SJSA1 (cell line): ENCODE results near the gene CHD9. TPM values are rescaled to one million over a fixed set of nuclear protein-coding genes. Genes with fewer than 3 reads are reported as not detected.
"Not testable (repeated sequence)": the region's sequence is repeated elsewhere in the genome, so short reads cannot be mapped to it uniquely, and the experiment has no call there.

Experiments
- DNase-seq, 2 experiments: peaks; one replicate each; pipeline ENCODE4 v3.0.0-alpha.2; 2015 to 2020; ENCODE audit warnings: low spot score in 2 of 2, low read depth in 1 of 2
- H3K27ac ChIP-seq: fragments of 250-450 bp; sonication (Bioruptor Pico); 2 replicates; pipeline ENCODE4 v1.5.1; 2020; ENCODE audit warnings: mild to moderate bottlenecking, moderate library complexity
- H3K27me3 ChIP-seq: fragments of 250-450 bp; sonication (Bioruptor Pico); replicated peaks from 2 replicates; pipeline ENCODE4 v1.5.1; 2020; ENCODE audit warnings: mild to moderate bottlenecking, moderate library complexity
- H3K36me3 ChIP-seq: fragments of 250-450 bp; sonication (Bioruptor Pico); 2 replicates; pipeline ENCODE4 v1.5.1; 2020; ENCODE audit warnings: mild to moderate bottlenecking
- H3K4me1 ChIP-seq: fragments of 250-450 bp; sonication (Bioruptor Pico); replicated peaks from 2 replicates; pipeline ENCODE4 v1.6.1; 2021; ENCODE audit warnings: mild to moderate bottlenecking
- H3K4me3 ChIP-seq: fragments of 250-450 bp; sonication (Bioruptor Pico); 2 replicates; pipeline ENCODE4 v1.5.1; 2020; ENCODE audit warnings: mild to moderate bottlenecking
- H3K9me3 ChIP-seq: fragments of 250-450 bp; sonication (Bioruptor Pico); replicated peaks from 2 replicates; pipeline ENCODE4 v1.5.1; 2020; ENCODE audit warnings: mild to moderate bottlenecking
- total RNA-seq: library from RNA; depleted of rRNA; stranded (reverse); fragments of >200 nt; shearing (Covaris generic); gene quantifications from 2 replicates; pipeline ENCODE4 v1.2.3, GENCODE V29; 2014

The CHD9 gene
- total RNA-seq, 1 experiment from 2014 or later: 29.2 TPM

DNA sequence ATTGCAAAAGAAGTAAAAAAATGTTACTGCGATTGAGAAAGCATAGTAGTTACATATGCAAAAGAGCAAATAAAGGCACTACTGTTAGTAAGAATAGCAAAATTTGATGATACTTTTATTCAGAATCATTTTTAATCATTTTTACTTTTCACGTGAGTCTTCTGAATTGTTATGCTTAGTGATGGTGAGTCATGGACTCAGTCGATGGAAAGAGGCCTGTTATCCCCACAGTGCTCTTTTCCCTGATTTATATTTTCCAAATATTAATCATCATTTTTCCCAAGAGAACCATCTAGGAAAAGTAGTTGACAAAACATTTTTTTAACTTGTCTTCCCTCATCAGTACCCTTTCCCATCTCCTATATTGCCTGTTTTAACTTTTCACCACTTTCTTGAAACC lies 181.1 kb downstream of the CHD9 start:
- Histone ChIP-seq H3K9me3 (no peaks in the 10 kb centered on the region), H3K36me3 (peaks cover 84% of the 10 kb centered on the region), H3K27me3 (no peaks in the 10 kb centered on the region), H3K4me3 (no peak overlapping the region), H3K4me1 (no peaks in the 10 kb centered on the region), H3K27ac (no peak overlapping the region)
- no peak for DNase-seq

DNA sequence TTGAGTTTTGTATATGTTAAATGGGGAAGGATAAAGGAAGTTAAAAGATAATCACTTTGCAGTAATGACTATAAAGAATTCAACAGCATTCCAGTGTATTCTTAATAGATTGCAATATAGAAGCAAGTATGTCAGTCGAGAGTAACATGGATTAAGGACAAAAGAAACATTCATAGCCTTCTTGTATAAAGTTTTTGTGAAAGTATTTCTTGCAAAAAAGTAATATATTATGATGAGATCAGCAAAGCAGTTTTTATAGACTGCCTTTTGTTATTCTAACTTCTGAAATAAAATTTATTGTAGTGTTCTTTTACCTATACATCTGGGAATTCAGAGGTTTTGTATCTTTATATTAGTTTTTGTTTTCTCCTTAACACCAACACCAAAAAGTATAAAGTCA lies 194.5 kb downstream of the CHD9 start:
- Histone ChIP-seq H3K4me1 (no peaks in the 10 kb centered on the region), H3K9me3 (no peaks in the 10 kb centered on the region), H3K4me3 (no peak overlapping the region), H3K36me3 (peaks cover 79% of the 10 kb centered on the region), H3K27me3 (no peaks in the 10 kb centered on the region), H3K27ac (no peak overlapping the region)
- DNase-seq: no peak

DNA sequence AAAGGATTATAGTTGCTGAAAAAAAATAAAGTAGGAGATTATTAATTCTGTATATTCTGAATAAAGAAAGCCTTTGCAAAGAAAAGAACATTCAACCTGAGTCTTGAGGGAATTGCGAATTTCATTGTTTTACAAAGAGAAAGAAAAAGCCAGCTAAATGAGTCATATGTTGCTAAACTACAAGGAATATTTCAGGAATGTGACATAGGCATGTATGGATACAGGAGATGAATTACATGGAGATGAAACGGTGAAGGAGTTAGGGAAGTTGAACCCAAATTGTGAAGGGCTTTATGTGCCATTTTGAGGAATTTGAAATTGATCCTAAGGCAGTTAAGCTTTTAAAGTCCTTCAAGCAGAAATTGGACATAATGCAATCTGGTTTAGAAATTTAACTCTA lies 202.2 kb downstream of the CHD9 start:
- Histone ChIP-seq H3K9me3 (no peaks in the 10 kb centered on the region), H3K36me3 (peaks cover 70% of the 10 kb centered on the region), H3K27me3 (no peaks in the 10 kb centered on the region), H3K4me3 (no peak overlapping the region), H3K4me1 (peaks cover 10% of the 10 kb centered on the region), H3K27ac (peak overlapping the region; percentile 41)
- DNase-seq: peak in 1 of 2 experiments; percentile 44

DNA sequence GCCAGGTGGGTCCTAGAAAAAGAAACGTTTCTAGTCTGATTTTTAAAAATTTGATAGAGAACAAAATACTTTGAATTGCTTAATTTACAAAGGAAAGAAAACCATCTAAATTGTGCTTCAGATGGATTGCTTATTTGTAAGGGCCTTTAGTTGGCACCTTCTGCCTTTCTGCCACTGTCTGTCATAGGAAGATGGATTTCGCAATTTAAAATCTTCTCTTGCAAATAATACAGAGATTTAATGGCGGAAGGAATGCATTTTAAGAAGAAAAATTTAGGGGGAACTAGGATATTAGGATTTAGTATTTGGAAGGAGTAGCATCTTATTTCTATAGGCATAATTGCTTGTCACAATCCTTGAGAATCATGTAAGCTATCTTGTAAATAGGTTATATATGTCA lies 204.0 kb downstream of the CHD9 start:
- H3K36me3 ChIP-seq: peaks cover 71% of the 10 kb centered on the region
- H3K4me1 ChIP-seq: peaks cover 10% of the 10 kb centered on the region
- no peaks in the 10 kb centered on the region for H3K9me3 ChIP-seq
- H3K27me3 ChIP-seq: no peaks in the 10 kb centered on the region
- H3K27ac ChIP-seq: no peak overlapping the region
- no peak for DNase-seq
- no peak overlapping the region for H3K4me3 ChIP-seq

DNA sequence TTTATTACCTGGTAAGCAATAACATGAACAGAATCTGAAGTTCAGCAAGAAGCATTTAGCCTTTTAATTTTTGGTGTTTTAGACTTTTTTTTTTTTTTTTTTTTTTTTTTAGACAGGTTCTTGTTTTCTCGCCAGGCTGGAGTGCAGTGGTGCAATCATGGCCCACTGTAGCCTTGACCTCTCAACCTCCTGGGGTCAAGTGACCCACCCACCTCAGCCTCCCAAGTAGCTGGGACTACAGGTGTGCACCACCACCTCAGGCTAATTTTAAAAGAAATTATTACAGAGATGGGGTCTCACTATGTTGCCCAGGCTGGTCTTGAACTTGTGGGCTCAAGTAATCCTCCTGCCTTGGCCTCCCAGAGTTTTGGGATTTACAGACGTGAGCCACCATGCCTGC lies 206.5 kb downstream of the CHD9 start:
- H3K9me3 ChIP-seq: no peaks in the 10 kb centered on the region
- H3K27me3 ChIP-seq: no peaks in the 10 kb centered on the region
- no peak overlapping the region for H3K4me3 ChIP-seq
- peaks cover 60% of the 10 kb centered on the region for H3K36me3 ChIP-seq
- H3K27ac ChIP-seq: no peak overlapping the region
- H3K4me1 ChIP-seq: peaks cover 10% of the 10 kb centered on the region
- DNase-seq: no peak

DNA sequence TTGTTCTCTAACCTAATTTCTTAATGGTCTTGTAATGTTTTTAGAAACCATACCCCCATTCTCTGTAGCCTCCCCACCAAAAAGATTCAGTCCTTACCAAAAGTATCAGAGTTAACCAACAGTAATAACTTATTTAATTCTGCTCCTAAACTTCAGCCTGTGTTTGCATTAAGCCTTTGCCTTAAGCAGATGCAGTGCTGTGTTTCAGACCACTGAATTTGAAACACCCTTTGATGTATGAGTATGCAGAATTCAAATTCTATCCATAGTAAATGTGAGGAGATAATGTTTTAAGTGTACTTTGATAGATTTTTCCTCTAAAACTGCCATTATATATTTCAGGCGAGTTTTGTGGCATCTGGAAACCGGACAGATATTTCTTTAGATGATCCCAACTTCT lies 207.9 kb downstream of the CHD9 start:
- no peaks in the 10 kb centered on the region for H3K27me3 ChIP-seq
- DNase-seq: no peak
- peaks cover 59% of the 10 kb centered on the region for H3K36me3 ChIP-seq
- no peaks in the 10 kb centered on the region; the same call in 1 of the 2 replicates for H3K4me1 ChIP-seq
- H3K4me3 ChIP-seq: no peak overlapping the region
- H3K9me3 ChIP-seq: no peaks in the 10 kb centered on the region
- no peak overlapping the region for H3K27ac ChIP-seq

DNA sequence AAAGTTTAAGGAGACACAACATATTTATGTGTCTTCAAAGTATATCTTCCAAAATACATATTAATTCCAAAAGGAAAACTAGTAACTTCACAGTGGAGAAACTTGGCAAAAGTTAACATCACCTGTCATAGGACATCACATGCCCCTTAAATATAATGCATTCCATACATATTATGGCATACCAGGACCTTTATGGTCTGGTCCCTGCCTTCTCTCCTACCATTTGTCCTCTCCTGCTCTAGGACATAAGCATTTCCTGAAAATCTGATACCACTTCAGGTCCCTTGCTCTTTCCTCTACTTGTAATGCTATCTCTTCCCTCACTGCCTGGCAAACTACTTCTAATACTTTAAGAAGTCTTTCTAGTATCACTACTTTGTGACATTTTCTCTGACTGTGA lies 211.4 kb downstream of the CHD9 start:
- H3K27ac ChIP-seq: no peak overlapping the region
- H3K4me1 ChIP-seq: no peaks in the 10 kb centered on the region
- H3K27me3 ChIP-seq: no peaks in the 10 kb centered on the region
- peaks cover 58% of the 10 kb centered on the region for H3K36me3 ChIP-seq
- H3K9me3 ChIP-seq: no peaks in the 10 kb centered on the region
- H3K4me3 ChIP-seq: no peak overlapping the region
- no peak for DNase-seq

DNA sequence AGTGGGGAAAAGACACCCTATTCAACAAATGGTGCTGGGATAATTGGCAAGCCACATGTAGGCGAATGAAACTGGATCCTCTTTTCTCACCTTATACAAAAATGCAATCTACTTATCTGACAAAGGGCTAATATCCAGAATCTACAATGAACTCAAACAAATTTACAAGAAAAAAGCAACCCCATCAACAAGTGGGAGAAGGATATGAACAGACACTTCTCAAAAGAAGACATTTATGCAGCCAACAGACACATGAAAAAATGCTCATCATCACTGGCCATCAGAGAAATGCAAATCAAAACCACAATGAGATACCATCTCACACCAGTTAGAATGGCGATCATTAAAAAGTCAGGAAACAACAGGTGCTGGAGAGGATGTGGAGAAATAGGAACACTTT lies 223.7 kb downstream of the CHD9 start:
- peaks cover 93% of the 10 kb centered on the region for H3K36me3 ChIP-seq

DNA sequence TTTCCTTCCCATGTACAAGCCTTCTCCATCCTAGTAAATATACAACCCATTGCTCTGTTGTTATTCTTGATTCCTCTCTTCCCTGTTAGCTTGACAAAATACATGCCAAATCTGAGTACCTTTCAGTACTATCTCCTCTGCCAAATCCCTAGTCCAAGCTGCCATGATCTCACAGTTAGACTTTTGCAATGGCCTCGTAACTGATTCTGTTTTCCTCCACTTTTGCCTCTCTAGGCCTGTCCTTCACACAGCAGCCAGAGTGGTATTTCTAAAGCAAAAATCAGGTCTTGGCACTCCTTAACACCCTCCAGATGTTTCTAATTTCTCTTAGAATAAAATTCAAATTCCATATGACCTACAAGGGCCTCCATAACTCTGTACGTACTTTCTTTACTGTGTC lies 226.5 kb downstream of the CHD9 start:
- Histone ChIP-seq H3K4me1 (no peaks in the 10 kb centered on the region), H3K27me3 (no peaks in the 10 kb centered on the region), H3K27ac (no peak overlapping the region), H3K9me3 (no peaks in the 10 kb centered on the region), H3K36me3 (peaks cover 85% of the 10 kb centered on the region), H3K4me3 (no peak overlapping the region)
- DNase-seq: no peak

More for the DNA sequence above, 223.7 kb downstream of the CHD9 start:
- H3K27me3 ChIP-seq, DNase-seq, H3K9me3 ChIP-seq, H3K4me1 ChIP-seq, H3K4me3 ChIP-seq, H3K27ac ChIP-seq: not testable (repeated sequence)

DNA sequence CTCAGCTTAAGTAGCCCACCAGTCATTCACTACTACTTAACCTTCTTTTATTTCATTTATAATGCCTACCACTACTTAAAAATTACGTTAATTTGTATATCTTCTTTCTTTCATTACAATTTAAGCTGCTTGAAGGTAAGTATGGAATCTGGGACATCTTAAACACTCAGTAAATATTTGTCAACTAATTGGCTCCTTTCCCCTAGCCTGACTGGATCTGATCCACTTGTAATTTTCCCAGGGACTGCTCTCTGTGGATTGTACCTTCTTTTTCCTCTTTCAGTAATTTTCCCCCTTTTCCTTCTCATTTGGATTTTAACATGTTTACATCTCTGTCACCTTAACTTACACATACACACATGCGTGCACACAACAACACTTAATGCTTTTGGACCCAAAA lies 227.1 kb downstream of the CHD9 start:
- H3K27ac ChIP-seq: no peak overlapping the region
- H3K4me3 ChIP-seq: no peak overlapping the region
- H3K4me1 ChIP-seq: no peaks in the 10 kb centered on the region
- peaks cover 85% of the 10 kb centered on the region for H3K36me3 ChIP-seq
- H3K27me3 ChIP-seq: no peaks in the 10 kb centered on the region
- DNase-seq: no peak
- no peaks in the 10 kb centered on the region for H3K9me3 ChIP-seq

DNA sequence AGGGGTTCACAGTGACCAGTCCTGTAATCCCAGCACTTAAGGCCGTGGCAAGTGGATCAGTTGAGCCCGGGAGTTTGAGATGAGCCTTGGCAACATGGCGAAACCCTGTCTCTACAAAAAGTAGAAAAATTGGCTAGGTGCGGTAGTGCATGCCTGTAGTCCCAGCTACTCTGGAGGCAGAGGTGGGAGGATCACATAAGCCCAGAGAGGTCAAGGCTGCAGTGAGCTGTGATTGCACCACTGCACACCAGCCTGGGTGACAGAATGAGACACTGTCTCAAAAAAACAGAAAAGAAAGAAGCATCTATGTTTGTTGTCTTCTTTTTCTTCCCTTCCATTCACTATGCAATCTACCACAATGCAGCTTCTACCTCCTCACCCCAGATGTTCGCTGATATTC lies 227.5 kb downstream of the CHD9 start:
- no peak overlapping the region for H3K4me3 ChIP-seq
- no peak for DNase-seq
- no peaks in the 10 kb centered on the region for H3K9me3 ChIP-seq
- H3K27me3 ChIP-seq: no peaks in the 10 kb centered on the region
- H3K36me3 ChIP-seq: peaks cover 85% of the 10 kb centered on the region
- H3K4me1 ChIP-seq: no peaks in the 10 kb centered on the region
- no peak overlapping the region for H3K27ac ChIP-seq

DNA sequence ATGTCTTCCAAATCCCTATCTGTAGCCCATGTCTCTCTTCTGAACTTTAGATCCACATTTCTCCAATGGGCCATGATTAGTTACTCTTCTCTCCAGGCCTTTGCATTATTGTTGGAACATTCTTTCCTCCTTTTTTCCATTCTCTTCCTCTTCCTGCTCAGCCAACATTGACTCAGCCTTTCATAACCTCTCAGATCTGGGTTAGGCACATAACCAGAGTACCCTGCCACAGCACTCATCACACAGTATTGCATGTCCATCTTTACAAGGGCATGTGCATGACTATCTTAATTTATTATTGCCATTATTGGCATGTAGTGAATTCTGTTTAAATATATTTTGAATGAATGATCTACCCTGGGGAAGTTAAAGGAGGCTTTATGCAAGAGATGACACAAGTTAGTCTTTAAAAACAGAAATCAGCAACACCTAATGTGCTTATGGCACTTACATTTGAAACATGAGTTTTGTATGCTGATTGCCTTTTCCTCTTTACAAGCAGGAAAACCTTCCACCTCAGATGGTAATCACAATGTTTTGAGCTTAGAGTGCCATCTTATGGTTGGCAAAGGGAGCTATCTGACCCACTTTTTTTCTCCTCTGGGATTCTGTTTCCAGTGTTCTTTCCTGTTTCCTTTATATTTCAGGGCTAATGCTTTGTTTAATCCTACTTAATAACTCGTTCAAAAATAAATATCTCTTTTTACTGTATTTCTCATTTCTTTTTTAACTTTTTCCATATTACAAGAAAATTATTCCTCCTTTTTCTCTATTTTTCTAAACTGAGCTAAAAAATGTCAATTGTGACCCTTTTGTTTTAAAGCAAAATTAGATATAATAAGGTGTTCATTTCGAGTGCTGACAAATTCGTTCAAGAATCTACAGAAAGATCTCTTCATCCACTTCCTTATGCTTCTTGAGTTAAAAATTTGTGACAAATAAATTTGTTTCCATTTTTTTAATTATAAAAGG lies 228.5 kb downstream of the CHD9 start:
- no peaks in the 10 kb centered on the region for H3K27me3 ChIP-seq
- peak in 1 of 2 experiments; percentile 15 for DNase-seq
- H3K9me3 ChIP-seq: no peaks in the 10 kb centered on the region
- H3K27ac ChIP-seq: no peak overlapping the region
- no peaks in the 10 kb centered on the region for H3K4me1 ChIP-seq
- H3K4me3 ChIP-seq: no peak overlapping the region
- peaks cover 85% of the 10 kb centered on the region for H3K36me3 ChIP-seq

DNA sequence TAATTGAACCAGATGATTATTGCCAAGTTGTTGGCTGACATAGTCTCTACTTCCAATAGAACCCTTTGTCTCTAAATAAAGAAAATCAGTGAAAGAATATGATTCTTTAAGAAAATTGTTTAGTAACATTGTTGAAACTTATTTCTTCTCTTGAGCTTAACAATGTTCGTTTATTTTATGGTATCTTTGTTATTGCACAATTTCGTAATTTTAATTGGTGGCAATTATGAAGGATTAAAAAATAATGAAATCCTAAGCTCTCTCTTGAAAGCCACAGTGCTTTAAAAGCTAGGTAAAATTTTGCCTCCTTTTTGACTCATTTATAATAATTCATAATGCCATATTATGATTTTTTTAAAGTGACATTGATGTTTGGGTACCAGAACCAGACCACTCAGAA lies 230.4 kb downstream of the CHD9 start:
- no peaks in the 10 kb centered on the region for H3K9me3 ChIP-seq
- no peaks in the 10 kb centered on the region for H3K27me3 ChIP-seq
- no peaks in the 10 kb centered on the region for H3K4me1 ChIP-seq
- DNase-seq: no peak
- peaks cover 88% of the 10 kb centered on the region for H3K36me3 ChIP-seq
- H3K27ac ChIP-seq: no peak overlapping the region
- H3K4me3 ChIP-seq: no peak overlapping the region

DNA sequence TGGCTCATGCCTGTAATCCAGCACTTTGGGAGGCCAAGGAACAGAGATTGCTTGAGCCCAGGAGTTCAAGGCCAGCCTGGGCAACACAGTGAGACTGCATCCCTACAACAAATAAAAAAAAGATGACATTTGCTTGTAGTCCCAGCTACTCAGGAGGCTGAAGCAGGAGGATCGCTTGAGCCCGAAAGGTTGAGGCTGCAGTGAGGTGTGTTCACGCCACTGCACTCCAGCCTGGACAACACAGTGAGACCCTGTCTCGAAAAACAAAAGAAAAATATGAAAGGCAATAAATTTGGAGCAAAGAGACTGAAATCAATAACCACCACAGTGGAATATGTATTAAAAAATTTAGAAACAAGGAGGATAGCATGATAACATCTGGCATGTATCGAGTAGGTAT lies 235.7 kb downstream of the CHD9 start:
- no peak for DNase-seq
- H3K27me3 ChIP-seq: no peaks in the 10 kb centered on the region
- H3K36me3 ChIP-seq: peaks cover 100% of the 10 kb centered on the region
- no peaks in the 10 kb centered on the region for H3K9me3 ChIP-seq
- no peak overlapping the region for H3K4me3 ChIP-seq
- no peaks in the 10 kb centered on the region for H3K4me1 ChIP-seq
- no peak overlapping the region for H3K27ac ChIP-seq
